Sigmoid colon (tissue), 4 donors: ENCODE results near the gene GPC3.

Experiments used
- CTCF ChIP-seq, 4 experiments: fragments of 450-650 bp in 3 of 4; fragments of 200-600 bp in 1 of 4; IDR thresholded peaks; one replicate each; pipeline ENCODE4 v1.5.1; 2016 to 2019; ENCODE audit warnings: antibody characterized with exemption in 4 of 4, mild to moderate bottlenecking in 3 of 4, moderate library complexity in 2 of 4
- POLR2AphosphoS5 ChIP-seq, 4 donors: sonication (generic); formaldehyde crosslinking; IDR thresholded peaks; one replicate each; pipeline ENCODE4 v1.6.1; 2017; ENCODE audit warnings: antibody characterized with exemption in 4 of 4

GRCh38 chrX:133754657-133755056 lies 230.7 kb downstream of the GPC3 start:
- no peak for TF ChIP-seq CTCF (IDR thresholded peaks at IDR 0.05)
- no peak for TF ChIP-seq POLR2AphosphoS5 (IDR thresholded peaks at IDR 0.05)
